Left lobe of liver (tissue), 2 donors: ENCODE results near the gene LRRC7. TPM values are rescaled to one million over a fixed set of nuclear protein-coding genes. Genes with fewer than 3 reads are reported as not detected.
"Not testable (repeated sequence)": the region's sequence is repeated elsewhere in the genome, so short reads cannot be mapped to it uniquely, and the experiment has no call there.

Experiments
- ATAC-seq: fragments of 200-7000 bp; cut with Tn5 transposase; one replicate; pipeline ENCODE4 v1.9.1; 2020; ENCODE audit warnings: mild to moderate bottlenecking, moderate library complexity
- DNase-seq: peaks from one replicate; pipeline ENCODE4 v3.0.0-alpha.2; 2020; ENCODE audit warnings: low spot score
- total RNA-seq: library from RNA; stranded (reverse); gene quantifications from one replicate; pipeline ENCODE4 v1.2.1, GENCODE V29; 2021
- donor health status: DM: no; HTN: no; CAD: no; lungs with moderate emphysema.
- donor health status: DM: no; HTN: yes; CAD: no.

The LRRC7 gene
- total RNA-seq, 1 donor from 2014 or later: 0.33 TPM

- DNase-seq (no peak), ATAC-seq (no peak)
Measured at GRCh38 chr1:69940816-69941215, 373.1 kb downstream of the LRRC7 start.

- DNase-seq (no peak), ATAC-seq (no peak)
Measured at GRCh38 chr1:69943030-69943429, 375.3 kb downstream of the LRRC7 start.

- no peak for DNase-seq
- no peak for ATAC-seq
Measured at GRCh38 chr1:69946935-69947334, 379.2 kb downstream of the LRRC7 start.

- no peak for DNase-seq
Measured at GRCh38 chr1:69947837-69948236, 380.1 kb downstream of the LRRC7 start.

GRCh38 chr1:69952676-69953075, 385.0 kb downstream of the LRRC7 start:
- DNase-seq (no peak), ATAC-seq (no peak)

More at GRCh38 chr1:69947837-69948236, 380.1 kb downstream of the LRRC7 start:
- no peak for ATAC-seq

- not testable (repeated sequence) for DNase-seq, ATAC-seq
Measured at GRCh38 chr1:69962452-69962851, 394.7 kb downstream of the LRRC7 start.

GRCh38 chr1:69967245-69967766, 399.6 kb downstream of the LRRC7 start:
- DNase-seq (no peak), ATAC-seq (no peak)

GRCh38 chr1:69976896-69977295, 409.2 kb downstream of the LRRC7 start:
- no peak for ATAC-seq

GRCh38 chr1:69982992-69983391, 415.3 kb downstream of the LRRC7 start:
- DNase-seq (no peak), ATAC-seq (no peak)

More at GRCh38 chr1:69976896-69977295, 409.2 kb downstream of the LRRC7 start:
- DNase-seq: no peak

- no peak for DNase-seq
- ATAC-seq: no peak
Measured at GRCh38 chr1:69985376-69985775, 417.7 kb downstream of the LRRC7 start.

- no peak for ATAC-seq
- no peak for DNase-seq
Measured at GRCh38 chr1:69985901-69986439, 418.2 kb downstream of the LRRC7 start.

- no peak for DNase-seq
Measured at GRCh38 chr1:69987881-69988280, 420.2 kb downstream of the LRRC7 start.

GRCh38 chr1:69991644-69992043, 423.9 kb downstream of the LRRC7 start:
- DNase-seq: no peak
- ATAC-seq: no peak

More at GRCh38 chr1:69987881-69988280, 420.2 kb downstream of the LRRC7 start:
- ATAC-seq: no peak

GRCh38 chr1:69992594-69992993, 424.9 kb downstream of the LRRC7 start:
- ATAC-seq (no peak), DNase-seq (no peak)

GRCh38 chr1:69993810-69994209, 426.1 kb downstream of the LRRC7 start:
- DNase-seq (no peak), ATAC-seq (no peak)

GRCh38 chr1:69994241-69994640, 426.5 kb downstream of the LRRC7 start:
- DNase-seq (no peak), ATAC-seq (no peak)

GRCh38 chr1:69998847-69999246, 431.1 kb downstream of the LRRC7 start:
- no peak for DNase-seq
- no peak for ATAC-seq

GRCh38 chr1:70003211-70003908, 435.6 kb downstream of the LRRC7 start:
- ATAC-seq: no peak
- DNase-seq: no peak

GRCh38 chr1:70005386-70006034, 437.8 kb downstream of the LRRC7 start:
- ATAC-seq: no peak
- DNase-seq: no peak

GRCh38 chr1:70008660-70009059, 440.9 kb downstream of the LRRC7 start:
- ATAC-seq (no peak), DNase-seq (no peak)

GRCh38 chr1:70017770-70018169, 450.0 kb downstream of the LRRC7 start:
- ATAC-seq (no peak), DNase-seq (no peak)

- ATAC-seq: no peak
Measured at GRCh38 chr1:70024272-70024671, 456.6 kb downstream of the LRRC7 start.

More at GRCh38 chr1:70024272-70024671, 456.6 kb downstream of the LRRC7 start:
- DNase-seq: no peak
